Measurements from ENCODE around the gene PFN1.

DNA sequence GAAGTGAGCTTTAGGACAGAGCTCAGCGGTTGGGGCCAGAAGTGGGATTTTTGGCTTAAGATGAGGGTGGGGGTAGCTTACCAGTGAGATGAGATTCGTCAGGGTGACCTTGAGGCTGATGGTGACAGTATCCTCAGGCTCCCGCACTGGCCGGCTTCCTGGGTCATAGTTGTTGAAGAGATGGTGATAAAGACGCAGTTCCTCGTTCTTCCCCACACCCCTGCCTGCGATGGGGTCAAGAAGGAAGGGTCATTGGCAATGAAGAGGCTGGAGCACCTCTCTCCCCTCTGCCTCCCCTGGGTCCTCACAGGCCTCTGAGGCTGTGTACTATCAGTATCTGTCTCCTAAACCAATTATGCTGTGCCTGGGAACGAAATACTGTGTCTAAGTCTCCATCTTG, 45.8 kb downstream of the PFN1 start:
- TF ChIP-seq EZH2 (IDR thresholded peaks at IDR 0.05; ENCODE audit: insufficient read depth, low read length): no peak
- TF ChIP-seq, protein P1, sequence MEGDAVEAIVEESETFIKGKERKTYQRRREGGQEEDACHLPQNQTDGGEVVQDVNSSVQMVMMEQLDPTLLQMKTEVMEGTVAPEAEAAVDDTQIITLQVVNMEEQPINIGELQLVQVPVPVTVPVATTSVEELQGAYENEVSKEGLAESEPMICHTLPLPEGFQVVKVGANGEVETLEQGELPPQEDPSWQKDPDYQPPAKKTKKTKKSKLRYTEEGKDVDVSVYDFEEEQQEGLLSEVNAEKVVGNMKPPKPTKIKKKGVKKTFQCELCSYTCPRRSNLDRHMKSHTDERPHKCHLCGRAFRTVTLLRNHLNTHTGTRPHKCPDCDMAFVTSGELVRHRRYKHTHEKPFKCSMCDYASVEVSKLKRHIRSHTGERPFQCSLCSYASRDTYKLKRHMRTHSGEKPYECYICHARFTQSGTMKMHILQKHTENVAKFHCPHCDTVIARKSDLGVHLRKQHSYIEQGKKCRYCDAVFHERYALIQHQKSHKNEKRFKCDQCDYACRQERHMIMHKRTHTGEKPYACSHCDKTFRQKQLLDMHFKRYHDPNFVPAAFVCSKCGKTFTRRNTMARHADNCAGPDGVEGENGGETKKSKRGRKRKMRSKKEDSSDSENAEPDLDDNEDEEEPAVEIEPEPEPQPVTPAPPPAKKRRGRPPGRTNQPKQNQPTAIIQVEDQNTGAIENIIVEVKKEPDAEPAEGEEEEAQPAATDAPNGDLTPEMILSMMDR (IDR thresholded peaks at IDR 0.05; ENCODE audit: insufficient read depth, low read depth, low read length): no peak
